Erythroblast (primary cell): Measurements from ENCODE around the gene FLT3.
A peak's percentile ranks its signal among the peaks of the same experiment; 100 is the strongest.
"Not testable (repeated sequence)": the region's sequence is repeated elsewhere in the genome, so short reads cannot be mapped to it uniquely, and the experiment has no call there.

Experiments
- DNase-seq, 2 experiments: peaks; one replicate each; lab custom pipeline; 2025; lab: John Stamatoyannopoulos, UW
- GATA1 ChIP-seq: IDR thresholded peaks from 2 replicates; pipeline ENCODE4 v1.6.1; 2011; ENCODE audit warnings: low read depth, mild to moderate bottlenecking, control low read depth, low read length, moderate library complexity
- POLR2A ChIP-seq: IDR thresholded peaks from 2 replicates; pipeline ENCODE4 v1.6.1; 2011; ENCODE audit warnings: mild to moderate bottlenecking, low read length

The FLT3 gene

DNA sequence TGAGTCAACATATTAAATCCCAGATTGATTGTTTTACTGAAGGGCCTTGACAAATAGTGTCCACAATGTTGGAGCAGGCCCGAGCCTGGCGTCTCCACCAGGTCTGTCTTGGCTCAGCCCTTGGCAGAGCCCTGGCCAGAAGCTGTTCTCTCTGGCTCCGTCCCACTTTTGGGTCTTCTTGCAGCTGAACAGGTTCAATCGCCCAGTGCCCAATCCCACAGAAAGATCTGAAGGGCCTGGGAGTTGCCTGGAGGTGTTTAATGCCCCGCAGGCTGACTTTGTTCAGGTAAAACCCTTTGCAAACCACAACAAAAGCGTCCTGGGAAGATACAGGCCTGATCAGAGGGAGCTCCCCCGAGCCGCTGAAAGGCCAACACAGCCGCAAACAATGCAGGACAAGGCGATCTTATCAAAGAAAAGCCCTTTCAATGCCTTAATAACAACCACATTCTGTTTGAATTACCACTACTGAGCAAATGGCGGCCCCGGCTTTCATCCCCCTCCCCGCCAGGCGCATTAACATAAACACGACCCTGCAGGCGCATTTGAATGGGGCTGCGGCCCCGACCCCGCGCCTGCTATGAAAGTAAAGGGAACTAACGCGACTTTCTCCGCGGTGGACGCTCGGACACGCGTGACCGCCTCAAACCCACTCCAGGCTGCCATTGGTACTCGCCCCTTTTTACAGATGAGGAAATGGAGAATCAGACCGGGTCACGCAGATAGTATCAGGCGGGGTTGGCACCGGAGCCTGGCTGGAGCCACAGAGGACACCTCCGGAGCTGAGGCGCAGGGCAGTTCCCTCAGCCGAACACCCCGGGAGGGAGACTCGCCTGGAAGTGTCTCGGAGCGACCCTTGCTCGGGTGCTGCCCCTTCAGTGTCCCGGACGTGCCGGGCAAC lies 134.4 kb downstream of the FLT3 start:
- DNase-seq = no peak
- TF ChIP-seq POLR2A (no peak), GATA1 (no peak)

DNA sequence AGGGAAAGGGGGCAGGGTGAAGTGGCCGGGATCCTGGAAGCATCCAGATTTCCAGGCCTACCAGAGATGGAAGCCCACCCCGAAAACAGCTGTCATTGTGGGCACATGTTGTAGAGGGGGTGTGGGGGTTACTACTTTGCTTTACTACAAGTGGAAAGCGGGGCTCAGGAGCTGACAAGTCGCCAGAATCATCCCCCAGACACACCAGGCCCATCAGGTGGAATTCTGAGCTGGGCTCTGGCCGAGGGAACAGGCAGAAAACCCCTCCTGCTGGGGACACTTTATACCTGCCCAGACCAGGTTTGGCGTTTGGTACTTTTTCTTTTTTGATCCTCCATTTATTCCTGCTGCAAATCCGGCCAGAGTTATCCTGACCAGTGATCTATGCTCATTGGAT lies 135.0 kb downstream of the FLT3 start:
- no peak for TF ChIP-seq GATA1
- no peak for TF ChIP-seq POLR2A
- no peak for DNase-seq

DNA sequence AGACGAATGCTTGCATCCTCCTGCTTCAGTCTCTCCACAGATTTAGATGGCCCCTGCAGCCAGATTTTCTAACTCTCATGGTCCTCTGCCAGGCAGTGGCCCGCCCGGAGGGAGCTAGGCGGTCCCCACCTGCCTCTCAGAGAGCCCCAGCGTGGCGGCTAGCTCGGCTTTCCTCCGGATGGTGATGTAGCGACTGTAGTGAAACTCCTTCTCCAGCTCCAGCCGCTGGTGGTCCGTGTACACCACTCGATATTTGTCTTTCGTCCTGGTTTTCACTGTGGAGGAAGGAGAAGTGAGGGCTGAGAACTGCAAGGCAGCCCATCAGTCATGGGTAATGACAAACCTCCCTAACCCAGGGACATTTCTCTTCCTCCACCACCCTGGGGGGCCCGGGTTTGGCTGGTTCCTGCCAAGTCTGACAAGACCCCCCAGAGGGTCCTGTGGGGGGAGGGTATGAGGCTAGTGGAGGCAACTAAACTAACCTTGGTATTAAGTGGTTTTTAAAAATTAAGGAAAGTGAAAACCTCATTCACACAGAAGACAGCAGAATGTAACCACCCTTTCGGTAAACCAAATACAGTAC lies 135.5 kb downstream of the FLT3 start:
- TF ChIP-seq POLR2A (no peak), GATA1 (no peak)

DNA sequence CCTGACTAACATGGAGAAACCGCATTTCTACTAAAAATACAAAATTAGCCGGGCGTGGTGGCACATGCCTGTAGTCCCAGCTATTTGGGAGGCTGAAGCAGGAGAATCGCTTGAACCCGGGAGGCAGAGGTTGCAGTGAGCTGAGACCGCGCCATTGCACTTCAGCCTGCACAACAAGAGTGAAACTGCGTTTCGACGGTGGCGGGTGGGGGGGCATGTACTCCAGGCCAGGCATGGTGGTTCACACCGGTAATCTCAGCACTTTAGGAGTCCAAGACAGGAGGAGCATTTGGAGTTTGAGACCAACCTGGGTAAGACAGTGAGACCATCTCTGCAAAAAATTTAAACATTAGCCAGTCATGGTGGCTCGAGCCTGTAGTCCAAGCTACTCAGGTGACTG lies 136.2 kb downstream of the FLT3 start:
- DNase-seq = not testable (repeated sequence)

More for the DNA sequence above, 135.5 kb downstream of the FLT3 start:
- DNase-seq = no peak

DNA sequence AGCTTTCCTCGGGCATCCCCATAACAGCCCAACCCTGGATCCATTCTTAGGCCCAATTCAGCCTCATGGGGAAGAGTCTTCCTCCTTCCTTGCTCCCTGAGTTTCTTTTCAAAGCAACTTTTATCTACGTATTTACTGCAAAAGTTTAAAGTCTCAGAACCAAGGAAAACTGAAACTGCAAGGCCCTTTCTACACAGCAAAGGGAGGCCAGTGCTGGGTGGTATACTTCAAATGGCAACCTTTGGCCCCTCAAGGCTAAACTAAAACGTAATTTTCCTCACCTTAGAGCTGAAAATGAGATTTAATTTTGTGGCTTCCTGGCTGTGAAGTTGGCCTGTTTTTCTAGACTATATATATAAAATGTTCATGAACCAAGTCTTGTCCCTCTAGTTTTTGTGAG lies 136.9 kb downstream of the FLT3 start:
- TF ChIP-seq POLR2A (no peak), GATA1 (no peak)
- no peak for DNase-seq

DNA sequence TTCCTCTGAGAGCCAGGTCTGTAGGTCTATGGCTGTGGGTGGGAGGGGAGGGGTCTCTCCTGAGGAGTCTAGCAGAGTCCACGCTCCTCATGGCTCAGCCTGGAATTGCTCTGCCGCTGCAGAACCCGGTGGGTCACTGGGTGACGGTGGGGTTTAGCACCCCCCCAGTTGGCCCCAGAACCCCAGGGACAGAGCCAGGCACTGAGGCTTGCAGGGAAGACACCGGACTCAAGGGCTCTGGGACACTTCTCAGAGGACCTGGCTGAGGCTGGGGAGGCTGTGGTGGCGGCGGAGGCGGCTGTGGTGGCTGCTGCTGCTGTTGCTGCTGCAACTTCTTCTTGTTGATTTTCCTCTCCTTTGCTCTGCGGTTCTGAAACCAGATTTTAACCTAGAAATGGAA lies 137.4 kb downstream of the FLT3 start:
- TF ChIP-seq GATA1 (no peak), POLR2A (no peak)

DNA sequence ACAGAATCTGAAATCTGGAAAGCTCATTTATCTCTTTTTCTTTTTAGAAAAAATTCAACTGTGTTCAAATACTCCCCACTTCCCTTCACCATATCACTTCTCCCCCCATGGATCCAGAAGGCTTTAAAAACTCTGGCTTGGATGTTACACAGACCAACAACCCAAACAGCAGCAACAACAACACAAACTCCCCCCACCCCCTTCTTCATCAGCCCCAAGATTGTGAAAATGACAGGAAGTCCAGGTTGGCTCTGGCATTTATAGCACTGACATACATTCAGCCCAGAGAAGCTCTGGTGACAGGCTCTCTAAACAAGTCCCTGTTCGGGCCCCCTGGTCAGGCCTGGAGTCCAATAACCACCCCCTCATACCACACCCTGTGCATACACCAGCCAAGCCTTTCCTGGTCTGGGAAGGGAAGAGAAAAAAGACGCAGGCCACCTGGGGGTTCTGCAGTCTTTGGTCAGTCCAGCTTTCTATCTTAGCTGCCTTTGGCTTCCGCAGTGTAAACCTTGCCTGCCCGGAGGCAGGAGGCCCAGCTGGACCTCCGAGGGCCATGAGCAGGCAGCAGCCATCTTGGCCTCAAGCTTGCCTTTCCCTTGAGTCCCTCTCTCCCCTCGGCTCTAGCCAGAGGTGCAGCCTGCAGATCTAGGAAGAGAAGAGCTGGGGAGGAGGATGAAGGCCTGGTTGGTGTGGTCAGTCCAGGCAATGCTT lies 138.1 kb downstream of the FLT3 start:
- DNase-seq = no peak
- no peak for TF ChIP-seq POLR2A
- no peak for TF ChIP-seq GATA1

More for the DNA sequence above, 137.4 kb downstream of the FLT3 start:
- no peak for DNase-seq

DNA sequence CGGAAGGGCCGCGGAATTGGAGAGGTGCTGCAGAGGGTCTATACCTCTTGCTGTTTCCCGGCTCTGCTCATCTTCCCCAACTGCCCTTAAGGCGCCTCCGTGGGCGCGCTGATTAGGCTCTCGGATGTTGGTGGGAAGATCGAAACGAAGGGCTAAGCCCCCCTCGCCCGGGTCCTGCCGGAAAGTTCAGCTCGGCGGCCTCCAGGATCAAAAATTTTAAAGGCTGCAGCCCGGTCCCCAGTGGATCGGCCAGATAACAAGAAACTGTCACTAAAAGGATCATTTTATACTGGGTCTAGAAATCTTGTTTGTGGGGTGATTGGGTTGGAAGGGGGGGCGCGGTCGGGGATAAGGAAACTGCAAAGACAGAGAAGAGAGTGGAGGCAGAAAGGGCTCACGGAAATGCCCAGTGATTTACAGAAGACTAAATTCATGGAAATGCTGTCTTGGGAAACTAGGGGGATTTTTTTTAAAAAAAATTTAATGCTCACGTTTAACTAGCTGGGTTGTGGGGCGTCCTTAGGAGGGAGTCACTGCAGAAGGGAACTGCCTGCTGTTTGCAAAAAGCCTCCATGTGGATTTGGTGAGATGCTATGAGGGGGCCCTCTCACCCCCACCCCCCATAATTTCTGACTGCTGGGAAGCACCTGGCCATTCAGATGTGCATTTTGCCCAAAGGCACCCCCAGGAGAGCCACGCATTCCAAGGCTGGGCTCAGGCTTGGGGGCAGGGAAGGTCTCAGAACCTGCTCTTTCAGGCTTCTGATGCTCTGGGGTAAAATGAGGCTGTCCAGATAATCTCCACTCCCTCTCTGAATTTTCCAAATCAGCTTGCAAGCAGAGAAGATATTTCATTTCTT lies 138.9 kb downstream of the FLT3 start:
- TF ChIP-seq POLR2A (no peak), GATA1 (no peak)
- no peak for DNase-seq

DNA sequence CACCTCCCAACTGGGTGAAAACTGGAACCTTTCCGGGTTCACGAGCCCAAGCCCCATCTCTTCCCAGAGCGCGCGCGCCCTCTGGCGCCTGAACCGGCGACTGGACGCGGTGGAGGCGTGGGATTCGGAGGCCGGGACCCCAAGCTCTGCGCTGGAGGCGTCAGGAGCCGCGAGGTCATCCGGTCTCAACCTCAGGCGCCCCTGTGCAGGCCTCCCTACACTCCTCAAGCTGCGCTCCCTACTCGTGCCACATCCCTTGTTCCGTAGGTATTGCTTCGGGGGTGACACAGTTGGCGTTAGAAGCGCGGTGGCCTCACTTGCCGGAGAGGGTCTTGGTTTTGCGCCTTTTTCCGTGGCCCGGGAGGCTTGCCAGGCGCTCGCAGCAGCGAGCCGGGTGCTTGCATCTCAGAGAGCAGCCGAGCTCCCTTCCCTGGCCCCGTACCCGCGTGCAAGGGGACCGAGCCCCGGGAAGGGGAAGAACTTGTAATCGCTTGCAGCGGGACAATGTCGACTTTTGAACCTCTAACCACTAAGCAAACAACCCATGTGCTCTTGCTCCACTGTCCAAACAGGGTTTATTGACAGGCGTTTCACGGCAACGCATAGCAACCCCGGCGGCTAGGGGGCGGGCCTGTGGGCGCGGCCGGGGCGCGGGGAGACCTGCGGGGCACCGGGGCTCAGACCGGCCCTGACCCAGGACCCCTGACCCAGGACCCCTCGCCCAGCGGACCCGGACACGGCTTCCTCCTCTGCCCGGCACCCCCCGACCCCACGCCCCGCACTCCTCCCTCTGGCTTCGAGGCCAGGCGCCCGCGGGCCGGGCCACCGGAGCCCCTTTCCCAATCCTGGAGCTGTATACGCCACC lies 139.8 kb downstream of the FLT3 start:
- DNase-seq = peak; percentile 28 to 41
- no peak for TF ChIP-seq POLR2A
- no peak for TF ChIP-seq GATA1

DNA sequence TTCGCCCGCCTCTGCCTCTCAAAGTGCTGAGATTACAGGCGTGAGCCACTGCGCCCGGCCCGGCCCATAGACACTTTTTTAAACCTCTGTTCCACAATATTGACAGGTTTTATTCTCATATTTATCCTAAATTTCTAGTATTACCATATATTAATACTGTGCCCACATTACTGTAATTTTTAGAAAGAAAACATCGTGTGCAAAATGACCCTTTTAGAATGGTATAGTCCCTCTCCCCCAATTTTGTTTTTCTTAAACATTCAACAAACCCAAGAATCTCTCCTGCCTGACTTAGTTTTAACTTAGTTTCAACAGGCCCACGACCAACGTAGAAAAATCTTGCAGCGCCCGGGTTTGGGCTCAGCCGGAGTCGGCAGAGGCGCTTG lies 140.4 kb downstream of the FLT3 start:
- no peak for TF ChIP-seq POLR2A
- TF ChIP-seq GATA1 = no peak
- no peak for DNase-seq

- no peak for DNase-seq
- no peak for TF ChIP-seq POLR2A
- TF ChIP-seq GATA1 = no peak
Measured at GRCh38 chr13:27956576-27957300, 143.6 kb downstream of the FLT3 start.
